HL-60 (cell line): ENCODE results near the gene ADSS1.

Experiments
- GABPA ChIP-seq: IDR thresholded peaks from 2 replicates; pipeline ENCODE4 v1.6.1; 2012; ENCODE audit warnings: low read depth
- SPI1 ChIP-seq: IDR thresholded peaks from 2 replicates; pipeline ENCODE4 v1.6.1; 2012; ENCODE audit warnings: low read depth, mild to moderate bottlenecking, borderline replicate concordance
- TF ChIP-seq, protein P1 (sequence below): IDR thresholded peaks from one replicate; pipeline ENCODE4 v1.5.1; 2011; ENCODE audit warnings: low read length, control low read depth, inconsistent platforms; ENCODE audit not compliant: insufficient read depth
- TF ChIP-seq, protein P2 (sequence below): IDR thresholded peaks from 2 replicates; pipeline ENCODE4 v1.6.1; 2012; ENCODE audit warnings: low read depth; ENCODE audit not compliant: insufficient replicate concordance

DNA sequence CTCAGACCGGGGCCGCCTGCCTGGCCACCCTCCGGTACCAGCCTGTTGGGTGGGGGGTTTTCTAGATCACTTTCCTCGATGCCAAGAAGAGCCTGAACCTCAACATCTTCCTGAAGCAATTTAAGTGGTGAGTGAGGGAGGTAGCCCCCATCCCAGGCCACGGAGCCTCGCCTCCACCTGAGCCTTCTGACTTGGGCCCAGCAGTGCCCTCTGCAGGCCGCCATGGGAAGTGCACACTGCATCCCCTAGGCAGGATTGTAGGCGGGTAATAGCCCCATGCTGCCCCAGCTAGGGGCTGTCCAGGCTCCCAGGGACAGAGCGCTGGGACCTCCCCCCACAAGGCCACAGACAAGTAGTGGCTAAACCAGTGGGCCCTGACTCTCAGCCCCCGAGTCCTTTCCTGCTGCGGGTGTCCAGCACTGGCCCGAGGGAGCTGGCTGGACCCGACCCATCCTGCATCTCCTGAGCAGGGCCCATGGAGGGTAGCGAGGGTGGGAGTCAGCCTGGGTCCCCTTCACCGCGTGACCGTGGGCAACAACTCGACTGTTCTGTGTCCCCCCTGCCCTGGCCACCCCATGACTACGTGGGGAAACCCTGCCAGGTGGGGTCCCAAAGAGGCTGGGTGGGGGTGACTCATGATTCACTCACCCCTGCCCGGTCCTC, 15.3 kb upstream of the ADSS1 start:
- no peak for TF ChIP-seq GABPA
- TF ChIP-seq, protein P1, sequence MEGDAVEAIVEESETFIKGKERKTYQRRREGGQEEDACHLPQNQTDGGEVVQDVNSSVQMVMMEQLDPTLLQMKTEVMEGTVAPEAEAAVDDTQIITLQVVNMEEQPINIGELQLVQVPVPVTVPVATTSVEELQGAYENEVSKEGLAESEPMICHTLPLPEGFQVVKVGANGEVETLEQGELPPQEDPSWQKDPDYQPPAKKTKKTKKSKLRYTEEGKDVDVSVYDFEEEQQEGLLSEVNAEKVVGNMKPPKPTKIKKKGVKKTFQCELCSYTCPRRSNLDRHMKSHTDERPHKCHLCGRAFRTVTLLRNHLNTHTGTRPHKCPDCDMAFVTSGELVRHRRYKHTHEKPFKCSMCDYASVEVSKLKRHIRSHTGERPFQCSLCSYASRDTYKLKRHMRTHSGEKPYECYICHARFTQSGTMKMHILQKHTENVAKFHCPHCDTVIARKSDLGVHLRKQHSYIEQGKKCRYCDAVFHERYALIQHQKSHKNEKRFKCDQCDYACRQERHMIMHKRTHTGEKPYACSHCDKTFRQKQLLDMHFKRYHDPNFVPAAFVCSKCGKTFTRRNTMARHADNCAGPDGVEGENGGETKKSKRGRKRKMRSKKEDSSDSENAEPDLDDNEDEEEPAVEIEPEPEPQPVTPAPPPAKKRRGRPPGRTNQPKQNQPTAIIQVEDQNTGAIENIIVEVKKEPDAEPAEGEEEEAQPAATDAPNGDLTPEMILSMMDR = peak; percentile 97
- no peak for TF ChIP-seq SPI1
- TF ChIP-seq, protein P2, sequence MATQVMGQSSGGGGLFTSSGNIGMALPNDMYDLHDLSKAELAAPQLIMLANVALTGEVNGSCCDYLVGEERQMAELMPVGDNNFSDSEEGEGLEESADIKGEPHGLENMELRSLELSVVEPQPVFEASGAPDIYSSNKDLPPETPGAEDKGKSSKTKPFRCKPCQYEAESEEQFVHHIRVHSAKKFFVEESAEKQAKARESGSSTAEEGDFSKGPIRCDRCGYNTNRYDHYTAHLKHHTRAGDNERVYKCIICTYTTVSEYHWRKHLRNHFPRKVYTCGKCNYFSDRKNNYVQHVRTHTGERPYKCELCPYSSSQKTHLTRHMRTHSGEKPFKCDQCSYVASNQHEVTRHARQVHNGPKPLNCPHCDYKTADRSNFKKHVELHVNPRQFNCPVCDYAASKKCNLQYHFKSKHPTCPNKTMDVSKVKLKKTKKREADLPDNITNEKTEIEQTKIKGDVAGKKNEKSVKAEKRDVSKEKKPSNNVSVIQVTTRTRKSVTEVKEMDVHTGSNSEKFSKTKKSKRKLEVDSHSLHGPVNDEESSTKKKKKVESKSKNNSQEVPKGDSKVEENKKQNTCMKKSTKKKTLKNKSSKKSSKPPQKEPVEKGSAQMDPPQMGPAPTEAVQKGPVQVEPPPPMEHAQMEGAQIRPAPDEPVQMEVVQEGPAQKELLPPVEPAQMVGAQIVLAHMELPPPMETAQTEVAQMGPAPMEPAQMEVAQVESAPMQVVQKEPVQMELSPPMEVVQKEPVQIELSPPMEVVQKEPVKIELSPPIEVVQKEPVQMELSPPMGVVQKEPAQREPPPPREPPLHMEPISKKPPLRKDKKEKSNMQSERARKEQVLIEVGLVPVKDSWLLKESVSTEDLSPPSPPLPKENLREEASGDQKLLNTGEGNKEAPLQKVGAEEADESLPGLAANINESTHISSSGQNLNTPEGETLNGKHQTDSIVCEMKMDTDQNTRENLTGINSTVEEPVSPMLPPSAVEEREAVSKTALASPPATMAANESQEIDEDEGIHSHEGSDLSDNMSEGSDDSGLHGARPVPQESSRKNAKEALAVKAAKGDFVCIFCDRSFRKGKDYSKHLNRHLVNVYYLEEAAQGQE = no peak
